SU-DHL-6 (cell line): ENCODE measurements around the gene GRAMD1B.

Source experiments
- H2AFZ ChIP-seq: fragments of 200-600 bp; sonication (generic); 2 replicates; pipeline ENCODE4 v1.6.1; 2014; ENCODE audit warnings: low read depth, mild to moderate bottlenecking, moderate library complexity, mixed read lengths, antibody characterized with exemption, low read length; ENCODE audit not compliant: severe bottlenecking
- H3F3A ChIP-seq: fragments of 200-600 bp; shearing (Covaris generic); 2 replicates; pipeline ENCODE4 v1.6.0; 2016; ENCODE audit warnings: antibody characterized with exemption, mild to moderate bottlenecking; ENCODE audit not compliant: insufficient read depth
- H3K27ac ChIP-seq: fragments of 200-600 bp; sonication (generic); 2 replicates; pipeline ENCODE4 v1.5.1; 2016; ENCODE audit warnings: low read depth, mild to moderate bottlenecking, low read length, moderate library complexity, mixed read lengths
- H3K27me3 ChIP-seq: fragments of 200-600 bp; sonication (generic), shearing (Covaris generic); 2 replicates; pipeline ENCODE4 v1.6.0; 2014; ENCODE audit warnings: mild to moderate bottlenecking, low read length
- H3K36me3 ChIP-seq: fragments of 200-600 bp; sonication (generic); 2 replicates; pipeline ENCODE4 v1.6.1; 2014; ENCODE audit warnings: mild to moderate bottlenecking, low read length, mixed read lengths
- H3K4me2 ChIP-seq: fragments of 300-600, 200-600 bp; shearing (Covaris generic), sonication (generic); 2 replicates; pipeline ENCODE4 v1.6.0; 2014; ENCODE audit warnings: low read length, low read depth, mild to moderate bottlenecking; ENCODE audit not compliant: poor library complexity, severe bottlenecking
- H3K4me3 ChIP-seq: fragments of 200-600 bp; sonication (generic); 2 replicates; pipeline ENCODE4 v1.5.1; 2014; ENCODE audit warnings: antibody characterized with exemption, low read length, mild to moderate bottlenecking, mixed read lengths; ENCODE audit not compliant: insufficient read depth, poor library complexity, severe bottlenecking
- H3K79me2 ChIP-seq: fragments of 200-600 bp; sonication (generic); 2 replicates; pipeline ENCODE4 v1.6.1; 2014; ENCODE audit warnings: mild to moderate bottlenecking, low read length, moderate library complexity; ENCODE audit not compliant: insufficient read depth
- H3K9ac ChIP-seq: fragments of 200-600 bp; sonication (generic); 2 replicates; pipeline ENCODE4 v1.7.0; 2014; ENCODE audit warnings: mild to moderate bottlenecking, low read length
- H3K9me2 ChIP-seq: fragments of 200-600 bp; sonication (generic); replicated peaks from 2 replicates; pipeline ENCODE4 v1.6.1; 2014; ENCODE audit warnings: low read length; ENCODE audit not compliant: insufficient read depth
- H3K9me3 ChIP-seq: fragments of 200-600 bp; sonication (generic); 2 replicates; pipeline ENCODE4 v1.6.1; 2014; ENCODE audit warnings: low read length, mixed read lengths; ENCODE audit not compliant: insufficient read depth
- H4K20me1 ChIP-seq: fragments of 200-600 bp; sonication (generic); 2 replicates; pipeline ENCODE4 v1.6.1; 2014; ENCODE audit warnings: low read depth, mild to moderate bottlenecking, antibody characterized with exemption, low read length, moderate library complexity, mixed read lengths
- EZH2phosphoT487 ChIP-seq: fragments of 200-600 bp; sonication (generic), shearing (Covaris generic); conservative IDR thresholded peaks from 2 replicates; pipeline ENCODE4 v1.6.1; 2018; ENCODE audit warnings: mild to moderate bottlenecking, antibody characterized with exemption, low read length, moderate library complexity, mixed read lengths
- TF ChIP-seq, protein P1 (sequence below): fragments of 200-600 bp; sonication (generic); IDR thresholded peaks from one replicate; pipeline ENCODE4 v1.5.1; 2017; ENCODE audit warnings: antibody characterized with exemption, mild to moderate bottlenecking, low read length, moderate library complexity; ENCODE audit not compliant: insufficient read depth, poor library complexity, severe bottlenecking

GRAMD1B gene

DNA sequence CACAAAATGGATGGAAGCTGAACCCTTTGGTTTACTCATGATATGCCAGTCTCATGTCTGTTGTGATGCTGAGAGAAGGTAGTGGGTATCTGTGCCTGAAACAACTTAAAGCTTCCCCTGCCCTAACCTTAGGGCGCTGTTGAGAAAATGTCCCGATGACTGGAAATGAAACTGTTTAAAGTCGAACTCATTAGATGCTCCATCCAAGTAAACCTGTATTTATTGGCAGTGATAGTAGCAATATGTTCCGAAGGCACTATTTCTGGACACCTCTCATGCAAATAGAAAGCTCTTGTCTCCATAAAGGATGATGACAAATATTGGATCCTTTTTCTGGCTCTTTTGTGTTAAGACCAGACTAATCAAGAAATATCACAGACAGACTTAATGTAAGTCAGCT lies 86.2 kb downstream of the GRAMD1B start:
- Histone ChIP-seq H3K9ac (no peak overlapping the region), H3K79me2 (peaks cover 4% of the 10 kb centered on the region; the same call in 1 of the 2 replicates), H4K20me1 (no peaks in the 10 kb centered on the region), H3K9me3 (no peaks in the 10 kb centered on the region), H3K4me2 (no peak overlapping the region), H3K27me3 (no peaks in the 10 kb centered on the region), H3K36me3 (no peaks in the 10 kb centered on the region), H2AFZ (no peak overlapping the region), H3K27ac (no peak overlapping the region), H3K9me2 (no peaks in the 10 kb centered on the region), H3F3A (no peaks in the 10 kb centered on the region), H3K4me3 (no peak overlapping the region)
- TF ChIP-seq, protein P1, sequence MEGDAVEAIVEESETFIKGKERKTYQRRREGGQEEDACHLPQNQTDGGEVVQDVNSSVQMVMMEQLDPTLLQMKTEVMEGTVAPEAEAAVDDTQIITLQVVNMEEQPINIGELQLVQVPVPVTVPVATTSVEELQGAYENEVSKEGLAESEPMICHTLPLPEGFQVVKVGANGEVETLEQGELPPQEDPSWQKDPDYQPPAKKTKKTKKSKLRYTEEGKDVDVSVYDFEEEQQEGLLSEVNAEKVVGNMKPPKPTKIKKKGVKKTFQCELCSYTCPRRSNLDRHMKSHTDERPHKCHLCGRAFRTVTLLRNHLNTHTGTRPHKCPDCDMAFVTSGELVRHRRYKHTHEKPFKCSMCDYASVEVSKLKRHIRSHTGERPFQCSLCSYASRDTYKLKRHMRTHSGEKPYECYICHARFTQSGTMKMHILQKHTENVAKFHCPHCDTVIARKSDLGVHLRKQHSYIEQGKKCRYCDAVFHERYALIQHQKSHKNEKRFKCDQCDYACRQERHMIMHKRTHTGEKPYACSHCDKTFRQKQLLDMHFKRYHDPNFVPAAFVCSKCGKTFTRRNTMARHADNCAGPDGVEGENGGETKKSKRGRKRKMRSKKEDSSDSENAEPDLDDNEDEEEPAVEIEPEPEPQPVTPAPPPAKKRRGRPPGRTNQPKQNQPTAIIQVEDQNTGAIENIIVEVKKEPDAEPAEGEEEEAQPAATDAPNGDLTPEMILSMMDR, result no peak
- TF ChIP-seq EZH2phosphoT487, result no peak

GRCh38 chr11:123517559-123518364 lies 87.7 kb downstream of the GRAMD1B start:
- Histone ChIP-seq H3F3A (no peaks in the 10 kb centered on the region), H3K27me3 (no peaks in the 10 kb centered on the region), H4K20me1 (no peaks in the 10 kb centered on the region), H3K9me2 (no peaks in the 10 kb centered on the region), H3K79me2 (peaks cover 4% of the 10 kb centered on the region; the same call in 1 of the 2 replicates), H3K36me3 (no peaks in the 10 kb centered on the region), H2AFZ (no peak overlapping the region), H3K9ac (no peak overlapping the region), H3K9me3 (no peaks in the 10 kb centered on the region), H3K4me2 (peak overlapping the region; percentile 36), H3K27ac (no peak overlapping the region), H3K4me3 (no peak overlapping the region)
- TF ChIP-seq, protein P1, result no peak
- no peak for TF ChIP-seq EZH2phosphoT487

- Histone ChIP-seq H3K9me2 (no peaks in the 10 kb centered on the region), H3K9ac (no peak overlapping the region), H3F3A (no peaks in the 10 kb centered on the region), H3K4me3 (no peak overlapping the region), H3K27ac (no peak overlapping the region), H3K79me2 (peaks cover 4% of the 10 kb centered on the region; the same call in 1 of the 2 replicates), H4K20me1 (no peaks in the 10 kb centered on the region), H3K4me2 (no peak overlapping the region), H3K36me3 (no peaks in the 10 kb centered on the region), H2AFZ (no peak overlapping the region), H3K9me3 (no peaks in the 10 kb centered on the region), H3K27me3 (no peaks in the 10 kb centered on the region)
- TF ChIP-seq, protein P1, result no peak
- no peak for TF ChIP-seq EZH2phosphoT487
Measured at GRCh38 chr11:123518496-123519054, 88.5 kb downstream of the GRAMD1B start.
